PC-9 (cell line): ENCODE measurements around the gene ZBTB25. TPM values are rescaled to one million over a fixed set of nuclear protein-coding genes. Genes with fewer than 3 reads are reported as not detected.

Source experiments
- BruUV-seq: library from RNA; stranded (reverse); fragments of 400-500 nt; replicated peaks from 2 replicates; lab custom pipeline; 2021; lab: Mats Ljungman, UMichigan
- CTCF ChIA-PET: fragments of 300-600 bp; sonication (Branson Sonifier 250); formaldehyde crosslinking; loops from one replicate; lab custom pipeline; 2022; ENCODE audit warnings: antibody characterized with exemption; lab: Charles Lee
- POLR2A ChIA-PET: fragments of 300-600 bp; sonication (Branson Sonifier 250); formaldehyde crosslinking; loops from one replicate; lab custom pipeline; 2022; ENCODE audit warnings: antibody characterized with exemption; ENCODE audit not compliant: unreplicated experiment; lab: Charles Lee
- DNase-seq, 2 experiments: peaks; one replicate each; pipeline versions ENCODE4 v3.0.0 to v3.0.0-alpha.2; 2015 to 2022; ENCODE audit warnings: mixed read lengths in 1 of 2
- H2AFZ ChIP-seq: fragments of 200-600 bp; sonication (generic); 2 replicates; pipeline ENCODE4 v1.8.1; 2017; ENCODE audit warnings: antibody characterized with exemption
- H3F3A ChIP-seq: fragments of 200-600 bp; sonication (generic); 2 replicates; pipeline ENCODE4 v1.8.1; 2017; ENCODE audit warnings: antibody characterized with exemption, mild to moderate bottlenecking, low read depth; ENCODE audit not compliant: insufficient read depth
- H3K27ac ChIP-seq: fragments of 200-600 bp; sonication (generic); 2 replicates; pipeline ENCODE4 v1.6.1; 2016; ENCODE audit warnings: mixed run types
- H3K27me3 ChIP-seq: fragments of 200-600 bp; sonication (generic); 2 replicates; pipeline ENCODE4 v1.6.1; 2016; ENCODE audit warnings: low read depth, mixed run types; ENCODE audit not compliant: insufficient read depth
- H3K36me3 ChIP-seq: fragments of 200-600 bp; sonication (generic); 2 replicates; pipeline ENCODE4 v1.6.1; 2016; ENCODE audit warnings: low read depth, mixed run types
- H3K4me1 ChIP-seq: fragments of 200-600 bp; sonication (generic); replicated peaks from 2 replicates; pipeline ENCODE4 v1.6.1; 2016; ENCODE audit warnings: mixed run types; ENCODE audit not compliant: insufficient read depth
- H3K4me2 ChIP-seq: fragments of 200-600 bp; sonication (generic); 2 replicates; pipeline ENCODE4 v1.6.1; 2017; ENCODE audit warnings: mixed run types
- H3K4me3 ChIP-seq: fragments of 200-600 bp; sonication (generic); 2 replicates; pipeline ENCODE4 v1.6.1; 2016; ENCODE audit warnings: mixed run types
- H3K79me2 ChIP-seq: fragments of 200-600 bp; sonication (generic); 2 replicates; pipeline ENCODE4 v1.6.1; 2017; ENCODE audit warnings: low read depth, mixed run types
- H3K9me2 ChIP-seq: fragments of 200-600 bp; sonication (generic); 2 replicates; pipeline ENCODE4 v1.8.1; 2017; ENCODE audit warnings: mild to moderate bottlenecking; ENCODE audit not compliant: insufficient read depth
- H3K9me3 ChIP-seq: fragments of 200-600 bp; sonication (generic); 2 replicates; pipeline ENCODE4 v1.8.1; 2016; ENCODE audit warnings: low read depth; ENCODE audit not compliant: insufficient read depth
- H4K20me1 ChIP-seq: fragments of 200-600 bp; sonication (generic); 2 replicates; pipeline ENCODE4 v1.8.1; 2017; ENCODE audit not compliant: insufficient read depth
- EZH2 ChIP-seq: fragments of 200-600 bp; sonication (generic); IDR thresholded peaks from 2 replicates; pipeline ENCODE4 v1.8.0; 2017; ENCODE audit warnings: antibody characterized with exemption, low read depth
- intact Hi-C: fragments of 100-400 bp; cut with micrococcal nuclease; formaldehyde crosslinking; loops from one replicate; pipeline ENCODE4 v1.10.0; 2022; ENCODE audit not compliant: unreplicated experiment
- total RNA-seq: library from RNA; stranded (reverse); gene quantifications from 2 replicates; pipeline ENCODE4 v1.2.3, GENCODE V29; 2021
- TF ChIP-seq, protein P1 (sequence below): fragments of 200-600 bp; sonication (generic); conservative IDR thresholded peaks from 2 replicates; pipeline ENCODE4 v1.6.1; 2017; ENCODE audit warnings: mixed run types, antibody characterized with exemption, mild to moderate bottlenecking, moderate library complexity

ZBTB25 gene
- total RNA-seq, 1 experiment from 2014 or later = 22.9 TPM

DNA sequence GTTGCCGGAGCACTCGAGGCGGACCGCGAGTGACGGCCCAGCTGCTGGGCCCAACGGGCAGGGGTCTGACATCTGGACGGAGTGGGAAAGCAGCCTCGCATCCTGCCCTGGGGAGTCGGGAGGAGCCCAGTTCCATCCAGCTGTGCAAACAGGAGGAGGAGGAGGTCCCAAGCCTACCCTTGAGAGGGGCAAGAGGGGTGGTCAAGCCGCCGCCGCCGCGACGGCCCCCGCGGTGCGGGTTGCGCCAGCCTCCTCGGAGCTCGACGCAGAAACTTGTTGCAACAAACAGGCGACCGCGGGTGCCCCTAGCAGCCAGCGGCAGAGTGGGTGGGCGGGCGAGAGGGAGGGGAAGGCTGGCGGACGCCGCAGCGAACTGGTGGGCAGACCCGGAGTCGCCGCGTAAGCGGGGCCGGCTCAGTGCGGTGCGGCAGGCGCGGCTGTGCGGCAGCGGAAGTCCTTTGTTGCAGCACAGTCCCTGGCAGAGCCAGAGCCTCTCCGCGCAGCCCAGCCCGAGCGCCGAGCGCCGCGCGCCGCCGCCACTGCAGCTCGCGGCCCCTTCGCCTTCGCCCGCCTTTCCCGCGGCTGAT, 765 bp upstream of the ZBTB25 start, which contains the start of gene ZBTB1:
TSS of gene ZBTB1 (plus strand) at position 461 of the 587 bp plus-strand sequence. CDS start 16,735 bp downstream, outside the sequence.
- peaks cover 45% of the 10 kb centered on the region for H3F3A ChIP-seq
- peaks cover 30% of the 10 kb centered on the region for H4K20me1 ChIP-seq
- peaks cover 87% of the 10 kb centered on the region for H3K79me2 ChIP-seq
- no peaks in the 10 kb centered on the region for H3K9me2 ChIP-seq
- intact Hi-C loops = loop anchor here (2.0 to 10.0 kb wide), 4 partner anchors 200 to 468 kb away; partner anchors contain the start of genes CHURC1, PLEKHG3 and RAB15
- H3K9me3 ChIP-seq = no peaks in the 10 kb centered on the region
- no TSS peak for BruUV-seq
- POLR2A ChIA-PET = interaction anchor here (0.5 to 0.6 kb wide), 3 partner anchors 31 to 50 kb away, joined by 3 to 9 read pairs (median 4); no protein-coding TSS in a partner anchor
- CTCF ChIA-PET = interaction anchor here (0.6 to 0.7 kb wide), 3 partner anchors 10 to 779 kb away, joined by 3 to 6 read pairs (median 5); no protein-coding TSS in a partner anchor
- H3K4me1 ChIP-seq = peaks cover 60% of the 10 kb centered on the region
- peak within 1 kb of the TSS; percentile 93 for H3K27ac ChIP-seq
- peak within 1 kb of the TSS; percentile 61 for H3K4me3 ChIP-seq
- 0 out of 2 replicates have a peak, but pooled peaks cover 8% of the 10 kb centered on the region for H3K36me3 ChIP-seq
- no peak for TF ChIP-seq EZH2
- peak within 1 kb of the TSS; percentile 93 for H2AFZ ChIP-seq
- peak; percentile 67 to 86 for DNase-seq
- H3K27me3 ChIP-seq = no peaks in the 10 kb centered on the region
- peak within 1 kb of the TSS; percentile 82 for H3K4me2 ChIP-seq

DNA sequence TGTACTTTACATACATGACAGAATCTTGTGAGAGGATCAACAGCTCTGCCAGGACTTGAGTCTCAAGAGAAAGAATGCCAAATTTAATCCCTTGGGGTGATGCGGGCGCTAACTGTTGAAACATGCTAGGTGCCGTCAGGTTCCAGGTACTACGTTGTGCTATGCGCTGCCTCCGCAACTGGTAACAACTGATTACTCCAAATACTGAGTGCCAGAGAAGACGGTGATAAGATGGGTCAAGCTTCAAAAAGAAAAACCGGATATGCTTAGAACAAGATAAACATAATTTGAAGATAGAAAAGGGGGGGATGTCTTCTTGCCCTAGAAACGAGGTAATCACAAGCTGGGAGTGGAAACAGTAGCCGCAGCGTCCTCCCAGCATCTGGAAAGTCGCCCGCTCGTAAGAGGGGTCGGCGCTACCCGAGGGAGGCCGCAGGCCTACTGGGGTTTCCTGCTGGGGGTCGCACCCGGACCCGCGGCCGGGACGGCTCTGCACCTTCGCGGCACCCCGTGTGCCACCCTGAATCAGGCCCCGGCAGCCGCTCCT, 678 bp downstream of the ZBTB25 start:
- Histone ChIP-seq H3K27ac (peak overlapping the region; percentile 93), H3K4me1 (peaks cover 48% of the 10 kb centered on the region), H3K27me3 (no peaks in the 10 kb centered on the region), H3K79me2 (peaks cover 78% of the 10 kb centered on the region), H3K4me3 (peak overlapping the region; percentile 61), H2AFZ (peak overlapping the region; percentile 93), H4K20me1 (peaks cover 17% of the 10 kb centered on the region; the same call in 1 of the 2 replicates), H3K9me2 (no peaks in the 10 kb centered on the region), H3K9me3 (no peaks in the 10 kb centered on the region), H3K36me3 (0 out of 2 replicates have a peak, but pooled peaks cover 4% of the 10 kb centered on the region), H3F3A (peaks cover 45% of the 10 kb centered on the region), H3K4me2 (peak overlapping the region; percentile 82)
- intact Hi-C loops = loop anchor here (1.0 to 10.0 kb wide), 6 partner anchors 37 to 469 kb away; partner anchors contain the start of genes CHURC1, HSPA2, PLEKHG3 and RAB15
- TSS peak; percentile 31 for BruUV-seq
- CTCF ChIA-PET = no interaction called here
- DNase-seq = peak in 1 of 2 experiments; percentile 14
- POLR2A ChIA-PET = interaction anchor here (0.5 to 0.7 kb wide), 4 partner anchors 16 to 126 kb away, joined by 4 to 9 read pairs (median 7); no protein-coding TSS in a partner anchor
- no peak for TF ChIP-seq EZH2
- TF ChIP-seq, protein P1, sequence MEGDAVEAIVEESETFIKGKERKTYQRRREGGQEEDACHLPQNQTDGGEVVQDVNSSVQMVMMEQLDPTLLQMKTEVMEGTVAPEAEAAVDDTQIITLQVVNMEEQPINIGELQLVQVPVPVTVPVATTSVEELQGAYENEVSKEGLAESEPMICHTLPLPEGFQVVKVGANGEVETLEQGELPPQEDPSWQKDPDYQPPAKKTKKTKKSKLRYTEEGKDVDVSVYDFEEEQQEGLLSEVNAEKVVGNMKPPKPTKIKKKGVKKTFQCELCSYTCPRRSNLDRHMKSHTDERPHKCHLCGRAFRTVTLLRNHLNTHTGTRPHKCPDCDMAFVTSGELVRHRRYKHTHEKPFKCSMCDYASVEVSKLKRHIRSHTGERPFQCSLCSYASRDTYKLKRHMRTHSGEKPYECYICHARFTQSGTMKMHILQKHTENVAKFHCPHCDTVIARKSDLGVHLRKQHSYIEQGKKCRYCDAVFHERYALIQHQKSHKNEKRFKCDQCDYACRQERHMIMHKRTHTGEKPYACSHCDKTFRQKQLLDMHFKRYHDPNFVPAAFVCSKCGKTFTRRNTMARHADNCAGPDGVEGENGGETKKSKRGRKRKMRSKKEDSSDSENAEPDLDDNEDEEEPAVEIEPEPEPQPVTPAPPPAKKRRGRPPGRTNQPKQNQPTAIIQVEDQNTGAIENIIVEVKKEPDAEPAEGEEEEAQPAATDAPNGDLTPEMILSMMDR = no peak

DNA sequence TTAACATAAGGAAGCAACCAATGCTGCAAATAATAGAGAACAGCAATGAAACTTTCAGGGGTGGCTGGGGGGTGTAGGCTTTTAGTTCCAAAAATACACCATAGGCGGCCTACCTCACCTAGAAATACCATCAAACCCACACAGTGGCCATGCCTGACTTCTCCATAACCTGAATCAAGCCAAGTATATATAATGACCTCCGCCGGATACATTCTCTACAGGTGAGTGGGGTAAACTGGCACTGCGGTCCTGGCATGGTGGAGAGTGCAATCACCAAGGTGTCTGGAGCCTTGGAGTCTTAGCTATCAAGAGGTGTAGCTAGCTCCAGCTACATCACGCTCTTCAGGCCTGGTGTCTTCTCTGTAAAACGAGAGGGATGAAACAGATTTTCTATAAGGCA, 1.2 kb downstream of the ZBTB25 start:
- Histone ChIP-seq H3K9me2 (no peaks in the 10 kb centered on the region), H3K4me2 (peak overlapping the region; percentile 82), H4K20me1 (peaks cover 13% of the 10 kb centered on the region; the same call in 1 of the 2 replicates), H3K27me3 (no peaks in the 10 kb centered on the region), H3K9me3 (no peaks in the 10 kb centered on the region), H3K36me3 (0 out of 2 replicates have a peak, but pooled peaks cover 5% of the 10 kb centered on the region), H3K79me2 (peaks cover 73% of the 10 kb centered on the region), H3F3A (peaks cover 45% of the 10 kb centered on the region), H3K27ac (peak overlapping the region; percentile 93), H2AFZ (peak overlapping the region; percentile 93), H3K4me3 (peak overlapping the region; percentile 61), H3K4me1 (peaks cover 43% of the 10 kb centered on the region)
- TF ChIP-seq, protein P1 = no peak
- POLR2A ChIA-PET = interaction anchor here (0.5 kb wide), 1 partner anchor 17 kb away, joined by 9 read pairs; no protein-coding TSS in a partner anchor
- BruUV-seq = no TSS peak
- intact Hi-C loops = loop anchor here (5.0 to 10.0 kb wide), 3 partner anchors 202 to 470 kb away; partner anchors contain the start of genes CHURC1, PLEKHG3 and RAB15
- peak; percentile 15 to 69 for DNase-seq
- CTCF ChIA-PET = interaction anchor here (0.8 kb wide), 1 partner anchor 8 kb away, joined by 6 read pairs; no protein-coding TSS in a partner anchor
